IMR-90 (cell line): ENCODE results near the gene DKK3.

Experiments
- POLR2A ChIP-seq: IDR thresholded peaks from 2 replicates; pipeline ENCODE4 v1.6.1; 2012; ENCODE audit warnings: mild to moderate bottlenecking, low read depth, low read length
- TF ChIP-seq, protein P1 (sequence below): conservative IDR thresholded peaks from 2 replicates; pipeline ENCODE4 v1.5.1; 2012; ENCODE audit warnings: mild to moderate bottlenecking, low read depth, low read length, improper control_type of control experiment

DNA sequence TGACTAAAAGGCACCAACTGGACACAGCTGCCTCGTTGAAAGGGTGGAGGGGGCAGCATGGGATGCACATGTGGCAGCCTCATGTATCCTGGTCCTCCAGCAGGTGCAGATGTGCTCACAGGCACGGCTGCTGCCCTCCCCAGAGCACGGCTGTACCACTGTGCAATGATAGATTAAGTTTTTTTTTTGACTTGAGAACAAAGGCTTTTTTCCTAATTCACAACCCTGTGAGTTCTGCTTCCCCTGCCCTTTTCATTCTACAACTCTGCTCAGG is 11.4 kb downstream of the DKK3 start:
- TF ChIP-seq, protein P1, sequence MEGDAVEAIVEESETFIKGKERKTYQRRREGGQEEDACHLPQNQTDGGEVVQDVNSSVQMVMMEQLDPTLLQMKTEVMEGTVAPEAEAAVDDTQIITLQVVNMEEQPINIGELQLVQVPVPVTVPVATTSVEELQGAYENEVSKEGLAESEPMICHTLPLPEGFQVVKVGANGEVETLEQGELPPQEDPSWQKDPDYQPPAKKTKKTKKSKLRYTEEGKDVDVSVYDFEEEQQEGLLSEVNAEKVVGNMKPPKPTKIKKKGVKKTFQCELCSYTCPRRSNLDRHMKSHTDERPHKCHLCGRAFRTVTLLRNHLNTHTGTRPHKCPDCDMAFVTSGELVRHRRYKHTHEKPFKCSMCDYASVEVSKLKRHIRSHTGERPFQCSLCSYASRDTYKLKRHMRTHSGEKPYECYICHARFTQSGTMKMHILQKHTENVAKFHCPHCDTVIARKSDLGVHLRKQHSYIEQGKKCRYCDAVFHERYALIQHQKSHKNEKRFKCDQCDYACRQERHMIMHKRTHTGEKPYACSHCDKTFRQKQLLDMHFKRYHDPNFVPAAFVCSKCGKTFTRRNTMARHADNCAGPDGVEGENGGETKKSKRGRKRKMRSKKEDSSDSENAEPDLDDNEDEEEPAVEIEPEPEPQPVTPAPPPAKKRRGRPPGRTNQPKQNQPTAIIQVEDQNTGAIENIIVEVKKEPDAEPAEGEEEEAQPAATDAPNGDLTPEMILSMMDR, result no peak
- TF ChIP-seq POLR2A, result no peak
